Measurements from ENCODE around the gene RPL41. TPM values are rescaled to one million over a fixed set of nuclear protein-coding genes. Genes with fewer than 3 reads are reported as not detected.

Gene RPL41
- total RNA-seq, 1 experiment from 2014 or later: 3,475 TPM

DNA sequence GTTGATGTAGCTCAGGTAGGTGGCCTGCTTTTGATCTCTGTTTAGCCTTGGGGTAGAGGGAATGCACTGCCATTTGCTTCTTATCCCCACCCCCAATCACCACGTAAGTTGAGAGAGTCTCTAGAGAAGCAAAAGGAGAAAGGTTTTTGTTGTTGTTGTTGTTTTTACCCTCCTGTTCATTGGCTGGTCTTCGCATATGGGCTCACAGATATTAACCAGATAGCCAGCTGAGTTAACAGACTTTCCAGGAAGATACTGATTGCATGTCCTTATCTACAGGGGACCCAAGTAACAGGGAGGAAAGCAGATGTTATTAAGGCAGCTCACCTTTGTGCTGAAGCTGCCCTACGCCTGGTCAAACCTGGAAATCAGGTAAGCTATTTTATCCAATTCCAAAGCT is 9.2 kb upstream of the RPL41 start:
- POLR2A ChIA-PET (ENCODE audit: low non-redundant PET): no interaction called here
- CTCF ChIA-PET: no interaction called here
- H3K27me3 ChIP-seq (replicated peaks; ENCODE audit: insufficient read depth, low read depth, low read length, poor library complexity): no peaks in the 10 kb centered on the region
- no peak for DNase-seq (ENCODE audit: low spot score)
- peaks cover 11% of the 10 kb centered on the region for H3K4me1 ChIP-seq (ENCODE audit: insufficient read depth, low read length, poor library complexity, severe bottlenecking)
- H3K9me3 ChIP-seq (ENCODE audit: low read depth, low read length, poor library complexity, severe bottlenecking): no peaks in the 10 kb centered on the region
- intact Hi-C loops (cut with micrococcal nuclease; ENCODE audit: unreplicated experiment): no loop called here
- peaks cover 64% of the 10 kb centered on the region for H3K36me3 ChIP-seq (ENCODE audit: insufficient read depth, low read length, poor library complexity, severe bottlenecking)
- TF ChIP-seq EZH2 (IDR thresholded peaks at IDR 0.05; ENCODE audit: borderline replicate concordance, low read depth, low read length, poor library complexity, severe bottlenecking): no peak
- TF ChIP-seq, protein P1, sequence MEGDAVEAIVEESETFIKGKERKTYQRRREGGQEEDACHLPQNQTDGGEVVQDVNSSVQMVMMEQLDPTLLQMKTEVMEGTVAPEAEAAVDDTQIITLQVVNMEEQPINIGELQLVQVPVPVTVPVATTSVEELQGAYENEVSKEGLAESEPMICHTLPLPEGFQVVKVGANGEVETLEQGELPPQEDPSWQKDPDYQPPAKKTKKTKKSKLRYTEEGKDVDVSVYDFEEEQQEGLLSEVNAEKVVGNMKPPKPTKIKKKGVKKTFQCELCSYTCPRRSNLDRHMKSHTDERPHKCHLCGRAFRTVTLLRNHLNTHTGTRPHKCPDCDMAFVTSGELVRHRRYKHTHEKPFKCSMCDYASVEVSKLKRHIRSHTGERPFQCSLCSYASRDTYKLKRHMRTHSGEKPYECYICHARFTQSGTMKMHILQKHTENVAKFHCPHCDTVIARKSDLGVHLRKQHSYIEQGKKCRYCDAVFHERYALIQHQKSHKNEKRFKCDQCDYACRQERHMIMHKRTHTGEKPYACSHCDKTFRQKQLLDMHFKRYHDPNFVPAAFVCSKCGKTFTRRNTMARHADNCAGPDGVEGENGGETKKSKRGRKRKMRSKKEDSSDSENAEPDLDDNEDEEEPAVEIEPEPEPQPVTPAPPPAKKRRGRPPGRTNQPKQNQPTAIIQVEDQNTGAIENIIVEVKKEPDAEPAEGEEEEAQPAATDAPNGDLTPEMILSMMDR (conservative IDR thresholded peaks at IDR 0.05; ENCODE audit: low read depth, low read length): no peak
- no TSS peak for BruUV-seq (replicated peaks)
- no peak overlapping the region for H3K27ac ChIP-seq (ENCODE audit: low read depth, low read length, poor library complexity, severe bottlenecking)
- H3K4me3 ChIP-seq (ENCODE audit: low read depth, low read length, poor library complexity, severe bottlenecking): no peak overlapping the region

DNA sequence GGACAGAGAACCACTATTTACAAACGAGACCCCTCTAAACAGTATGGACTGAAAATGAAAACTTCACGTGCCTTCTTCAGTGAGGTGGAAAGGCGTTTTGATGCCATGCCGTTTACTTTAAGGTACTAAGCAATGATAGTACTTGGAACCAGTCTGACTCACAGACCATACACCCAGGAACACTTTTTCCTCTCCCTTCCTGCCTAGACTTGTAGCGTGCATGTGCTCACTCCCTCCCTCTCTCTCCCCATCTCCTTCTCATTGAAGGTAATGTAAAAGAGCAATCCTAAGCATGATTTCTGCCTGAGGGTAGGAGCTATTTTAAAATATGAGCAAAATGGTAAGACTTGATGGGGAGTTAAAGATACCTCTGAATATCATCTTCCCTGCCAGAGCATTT is 5.9 kb upstream of the RPL41 start:
- H3K27ac ChIP-seq (ENCODE audit: low read depth, low read length, poor library complexity, severe bottlenecking): no peak overlapping the region
- H3K4me1 ChIP-seq (ENCODE audit: insufficient read depth, low read length, poor library complexity, severe bottlenecking): peaks cover 6% of the 10 kb centered on the region
- CTCF ChIA-PET: no interaction called here
- TF ChIP-seq, protein P1 (conservative IDR thresholded peaks at IDR 0.05; ENCODE audit: low read depth, low read length): no peak
- no peak for TF ChIP-seq EZH2 (IDR thresholded peaks at IDR 0.05; ENCODE audit: borderline replicate concordance, low read depth, low read length, poor library complexity, severe bottlenecking)
- H3K27me3 ChIP-seq (replicated peaks; ENCODE audit: insufficient read depth, low read depth, low read length, poor library complexity): no peaks in the 10 kb centered on the region
- POLR2A ChIA-PET (ENCODE audit: low non-redundant PET): no interaction called here
- H3K36me3 ChIP-seq (ENCODE audit: insufficient read depth, low read length, poor library complexity, severe bottlenecking): peaks cover 80% of the 10 kb centered on the region
- BruUV-seq (replicated peaks): no TSS peak
- DNase-seq (ENCODE audit: low spot score): no peak
- intact Hi-C loops (cut with micrococcal nuclease; ENCODE audit: unreplicated experiment): loop anchor here (10.0 kb wide), 1 partner anchor 524 kb away; the partner anchor contains the start of gene BAZ2A
- no peak overlapping the region for H3K4me3 ChIP-seq (ENCODE audit: low read depth, low read length, poor library complexity, severe bottlenecking)
- H3K9me3 ChIP-seq (ENCODE audit: low read depth, low read length, poor library complexity, severe bottlenecking): no peaks in the 10 kb centered on the region

DNA sequence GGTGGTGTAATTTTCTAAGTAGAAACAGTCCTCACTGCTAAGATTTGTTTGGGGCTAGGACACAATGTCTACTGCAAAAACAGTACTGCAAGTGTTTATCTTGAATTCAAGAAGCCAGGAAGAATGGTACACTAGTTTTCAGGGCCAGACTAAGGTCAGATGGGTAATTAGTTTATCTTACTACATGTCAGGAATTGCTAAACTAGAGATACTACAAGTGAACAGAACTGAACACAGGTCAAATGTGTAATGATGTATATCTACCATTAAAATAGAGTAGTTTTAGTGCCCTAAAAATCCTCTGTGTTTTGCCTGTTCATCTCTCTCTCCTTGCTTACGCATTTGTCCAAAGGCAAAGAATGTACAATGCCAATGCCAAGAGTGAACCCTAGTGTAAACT is 2.3 kb upstream of the RPL41 start:
- Histone ChIP-seq H3K27ac (ENCODE audit: low read depth, low read length, poor library complexity, severe bottlenecking) (peak overlapping the region; percentile 22), H3K4me1 (ENCODE audit: insufficient read depth, low read length, poor library complexity, severe bottlenecking) (peaks cover 4% of the 10 kb centered on the region), H3K4me3 (ENCODE audit: low read depth, low read length, poor library complexity, severe bottlenecking) (no peak overlapping the region), H3K27me3 (replicated peaks; ENCODE audit: insufficient read depth, low read depth, low read length, poor library complexity) (no peaks in the 10 kb centered on the region), H3K36me3 (ENCODE audit: insufficient read depth, low read length, poor library complexity, severe bottlenecking) (peaks cover 55% of the 10 kb centered on the region), H3K9me3 (ENCODE audit: low read depth, low read length, poor library complexity, severe bottlenecking) (no peaks in the 10 kb centered on the region)
- no TSS peak for BruUV-seq (replicated peaks)
- TF ChIP-seq, protein P1 (conservative IDR thresholded peaks at IDR 0.05; ENCODE audit: low read depth, low read length): no peak
- TF ChIP-seq EZH2 (IDR thresholded peaks at IDR 0.05; ENCODE audit: borderline replicate concordance, low read depth, low read length, poor library complexity, severe bottlenecking): no peak
- CTCF ChIA-PET: no interaction called here
- no peak for DNase-seq (ENCODE audit: low spot score)
- POLR2A ChIA-PET (ENCODE audit: low non-redundant PET): no interaction called here
- intact Hi-C loops (cut with micrococcal nuclease; ENCODE audit: unreplicated experiment): loop anchor here (10.0 kb wide), 1 partner anchor 521 kb away; the partner anchor contains the start of gene BAZ2A
